Sigmoid colon (tissue), 7 donors: ENCODE measurements around the gene INPP1. TPM values are rescaled to one million over a fixed set of nuclear protein-coding genes. Genes with fewer than 3 reads are reported as not detected.
"Not testable (repeated sequence)": the region's sequence is repeated elsewhere in the genome, so short reads cannot be mapped to it uniquely, and the experiment has no call there.

Experiments
- DNase-seq: peaks from one replicate; pipeline ENCODE4 v3.0.0-alpha.2; 2019
- H3K27ac ChIP-seq, 4 donors: fragments of 200-600 bp; sonication (generic); one replicate each; pipeline ENCODE4 v1.5.1; 2016 to 2019; ENCODE audit warnings: mild to moderate bottlenecking in 1 of 4
- H3K27me3 ChIP-seq, 3 donors: fragments of 200-600 bp; sonication (generic); one replicate each; pipeline ENCODE4 v1.5.1; 2019; ENCODE audit warnings: mild to moderate bottlenecking in 1 of 3
- H3K36me3 ChIP-seq, 4 donors: fragments of 200-600 bp; sonication (generic); one replicate each; pipeline ENCODE4 v1.5.1; 2016 to 2019
- H3K4me1 ChIP-seq, 4 donors: fragments of 200-600 bp; sonication (generic); one replicate each; pipeline ENCODE4 v1.5.1; 2017 to 2019
- H3K4me3 ChIP-seq, 4 donors: fragments of 200-600 bp; sonication (generic); one replicate each; pipeline ENCODE4 v1.5.1; 2017 to 2019; ENCODE audit warnings: mild to moderate bottlenecking in 2 of 4, moderate library complexity in 1 of 4
- H3K9me3 ChIP-seq, 4 donors: fragments of 200-600 bp in 3 of 4; sonication (generic) in 3 of 4; one replicate each; pipeline versions ENCODE4 v1.5.1 to v1.6.1; 2013 to 2019
- CTCF ChIP-seq, 4 experiments: fragments of 450-650 bp in 3 of 4; fragments of 200-600 bp in 1 of 4; IDR thresholded peaks; one replicate each; pipeline ENCODE4 v1.5.1; 2016 to 2019; ENCODE audit warnings: antibody characterized with exemption in 4 of 4, mild to moderate bottlenecking in 3 of 4, moderate library complexity in 2 of 4
- EP300 ChIP-seq, 4 donors: sonication (generic); formaldehyde crosslinking; IDR thresholded peaks; one replicate each; pipeline ENCODE4 v1.6.1; 2017; ENCODE audit warnings: antibody characterized with exemption in 4 of 4
- POLR2A ChIP-seq, 2 donors: fragments of 450-650 bp; IDR thresholded peaks; one replicate each; pipeline ENCODE4 v1.6.1; 2016; ENCODE audit warnings: antibody characterized with exemption in 2 of 2, mild to moderate bottlenecking in 2 of 2, moderate library complexity in 2 of 2
- POLR2AphosphoS5 ChIP-seq, 4 donors: sonication (generic); formaldehyde crosslinking; IDR thresholded peaks; one replicate each; pipeline ENCODE4 v1.6.1; 2017; ENCODE audit warnings: antibody characterized with exemption in 4 of 4
- WGBS, 2 donors: extraction: QIAGEN DNeasy Blood & Tissue Kit; methylation state at CpG; one replicate each; pipeline ENCODE4 v1.1.7; 2013; 5-methylcytosine and 5-hydroxymethylcytosine counted together
- intact Hi-C: fragments of 100-400 bp; cut with DNase I; formaldehyde crosslinking; loops from one replicate; pipeline ENCODE4 v1.15.1; 2023
- polyA plus RNA-seq, 3 donors: library from polyadenylated mRNA; stranded (reverse); fragments of 200-250 nt; gene quantifications; one replicate each; pipeline ENCODE4 v1.2.3, GENCODE V29; 2013
- total RNA-seq, 4 donors: library from RNA; depleted of rRNA; stranded (reverse); fragments of >200 nt; gene quantifications; one replicate each; pipeline ENCODE4 v1.1.0, GENCODE V29; 2016
- donor health status: healthy with polysubstance abuse.
- donor health status: Bipolar disorder and iron deficiency.
- donor health status: healthy.

INPP1 gene
- total and polyA plus RNA-seq, 7 donors = 12.5 to 46.2 (median 19.9) TPM

- DNase-seq = no peak
- peaks cover 0 to 2% (median 0%) of the 10 kb centered on the region in 4 donors for H3K36me3 ChIP-seq
- no peak for TF ChIP-seq POLR2A (IDR thresholded peaks at IDR 0.05)
- no peak for TF ChIP-seq EP300 (IDR thresholded peaks at IDR 0.05)
- no peak for TF ChIP-seq POLR2AphosphoS5 (IDR thresholded peaks at IDR 0.05)
- no peak for TF ChIP-seq CTCF (IDR thresholded peaks at IDR 0.05)
- WGBS, 2 donors = 88 to 93% methylated on average over 5 of the region's 5 CpGs
- no peak overlapping the region for H3K27ac ChIP-seq
- no peaks in the 10 kb centered on the region for H3K27me3 ChIP-seq
- H3K4me1 ChIP-seq = no peaks in the 10 kb centered on the region
- intact Hi-C loops = no loop called here
- H3K4me3 ChIP-seq = no peak overlapping the region
- H3K9me3 ChIP-seq = no peaks in the 10 kb centered on the region
Observed at GRCh38 chr2:190304404-190304803, 39.0 kb upstream of the INPP1 start.

- Histone ChIP-seq H3K36me3 (peaks cover 0 to 13% (median 0%) of the 10 kb centered on the region in 4 donors), H3K27me3 (no peaks in the 10 kb centered on the region), H3K9me3 (no peaks in the 10 kb centered on the region), H3K4me3 (no peak overlapping the region), H3K4me1 (no peaks in the 10 kb centered on the region), H3K27ac (no peak overlapping the region)
- TF ChIP-seq POLR2AphosphoS5 (IDR thresholded peaks at IDR 0.05) (no peak), EP300 (IDR thresholded peaks at IDR 0.05) (no peak), POLR2A (IDR thresholded peaks at IDR 0.05) (no peak), CTCF (IDR thresholded peaks at IDR 0.05) (no peak)
- WGBS, 2 donors = 92% methylated on average over 1 of the region's 1 CpG
- DNase-seq = no peak
- intact Hi-C loops = no loop called here
Observed at GRCh38 chr2:190308031-190308430, 35.4 kb upstream of the INPP1 start.

GRCh38 chr2:190311893-190312634 lies 31.3 kb upstream of the INPP1 start:
- no peak for TF ChIP-seq POLR2A (IDR thresholded peaks at IDR 0.05)
- no peak for TF ChIP-seq EP300 (IDR thresholded peaks at IDR 0.05)
- TF ChIP-seq CTCF (IDR thresholded peaks at IDR 0.05) = no peak
- no peak for TF ChIP-seq POLR2AphosphoS5 (IDR thresholded peaks at IDR 0.05)
- DNase-seq = no peak
- H3K4me1 ChIP-seq = peaks cover 0 to 22% (median 16%) of the 10 kb centered on the region in 4 donors
- no peaks in the 10 kb centered on the region for H3K27me3 ChIP-seq
- peaks cover 0 to 13% (median 0%) of the 10 kb centered on the region in 4 donors for H3K36me3 ChIP-seq
- intact Hi-C loops = no loop called here
- no peak overlapping the region for H3K4me3 ChIP-seq
- no peak overlapping the region for H3K27ac ChIP-seq
- 25 to 77% methylated on average over 7 of the region's 7 CpGs for WGBS, 2 donors
- H3K9me3 ChIP-seq = no peaks in the 10 kb centered on the region

GRCh38 chr2:190312635-190313025 lies 30.8 kb upstream of the INPP1 start:
- H3K4me3 ChIP-seq, DNase-seq, H3K27me3 ChIP-seq, intact Hi-C loops, H3K27ac ChIP-seq, H3K9me3 ChIP-seq: not testable (repeated sequence)
- peaks cover 0 to 22% (median 16%) of the 10 kb centered on the region in 4 donors for H3K4me1 ChIP-seq
- 49 to 80% methylated on average over 5 of the region's 5 CpGs for WGBS, 2 donors
- H3K36me3 ChIP-seq = peaks cover 0 to 13% (median 0%) of the 10 kb centered on the region in 4 donors

GRCh38 chr2:190313880-190314279 lies 29.5 kb upstream of the INPP1 start:
- intact Hi-C loops = no loop called here
- no peak for TF ChIP-seq CTCF (IDR thresholded peaks at IDR 0.05)
- TF ChIP-seq POLR2A (IDR thresholded peaks at IDR 0.05) = no peak
- no peak for TF ChIP-seq EP300 (IDR thresholded peaks at IDR 0.05)
- no peaks in the 10 kb centered on the region for H3K9me3 ChIP-seq
- H3K27me3 ChIP-seq = no peaks in the 10 kb centered on the region
- 19 to 64% methylated on average over 1 of the region's 1 CpG for WGBS, 2 donors
- peaks cover 0 to 32% (median 25%) of the 10 kb centered on the region in 4 donors for H3K4me1 ChIP-seq
- H3K4me3 ChIP-seq = no peak overlapping the region
- DNase-seq = no peak
- peaks cover 0 to 13% (median 0%) of the 10 kb centered on the region in 4 donors for H3K36me3 ChIP-seq
- H3K27ac ChIP-seq = no peak overlapping the region
